ENCODE results near the gene BRD1. TPM values are rescaled to one million over a fixed set of nuclear protein-coding genes. Genes with fewer than 3 reads are reported as not detected.

BRD1 gene
- total RNA-seq, 1 donor from 2014 or later, result 40.3 TPM

DNA sequence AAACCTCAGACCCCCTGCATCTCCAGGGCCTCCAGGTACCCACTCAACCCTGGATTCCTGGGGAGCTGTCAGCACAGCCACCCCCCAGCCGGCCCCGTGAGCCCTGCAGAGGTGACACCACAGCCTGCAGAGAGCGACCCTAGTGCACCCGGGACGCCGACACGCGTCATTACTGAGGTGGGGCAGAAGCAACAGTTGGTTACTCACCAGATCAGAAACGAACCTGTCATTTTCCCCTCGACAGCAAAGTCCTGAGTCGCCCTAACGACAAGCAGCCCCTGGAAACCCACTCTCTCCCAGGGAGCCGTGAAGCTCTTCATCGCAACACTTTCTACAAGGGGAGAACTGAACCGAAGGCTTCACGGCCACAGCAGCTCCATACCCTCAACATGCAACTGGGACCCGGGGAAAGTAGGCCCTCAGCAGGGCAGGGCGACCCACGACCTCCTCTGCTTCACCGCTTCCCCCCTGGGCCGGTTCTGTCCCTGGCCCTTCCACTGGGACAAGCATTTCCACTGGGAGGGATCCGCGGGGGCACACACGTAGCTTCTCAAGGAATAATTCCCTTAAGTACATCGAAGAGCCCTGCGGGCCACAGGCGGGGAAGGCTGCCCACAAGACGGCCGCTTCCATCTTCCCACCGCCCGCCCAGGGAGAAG, 1.6 kb downstream of the BRD1 start:
- TF ChIP-seq, protein P1, sequence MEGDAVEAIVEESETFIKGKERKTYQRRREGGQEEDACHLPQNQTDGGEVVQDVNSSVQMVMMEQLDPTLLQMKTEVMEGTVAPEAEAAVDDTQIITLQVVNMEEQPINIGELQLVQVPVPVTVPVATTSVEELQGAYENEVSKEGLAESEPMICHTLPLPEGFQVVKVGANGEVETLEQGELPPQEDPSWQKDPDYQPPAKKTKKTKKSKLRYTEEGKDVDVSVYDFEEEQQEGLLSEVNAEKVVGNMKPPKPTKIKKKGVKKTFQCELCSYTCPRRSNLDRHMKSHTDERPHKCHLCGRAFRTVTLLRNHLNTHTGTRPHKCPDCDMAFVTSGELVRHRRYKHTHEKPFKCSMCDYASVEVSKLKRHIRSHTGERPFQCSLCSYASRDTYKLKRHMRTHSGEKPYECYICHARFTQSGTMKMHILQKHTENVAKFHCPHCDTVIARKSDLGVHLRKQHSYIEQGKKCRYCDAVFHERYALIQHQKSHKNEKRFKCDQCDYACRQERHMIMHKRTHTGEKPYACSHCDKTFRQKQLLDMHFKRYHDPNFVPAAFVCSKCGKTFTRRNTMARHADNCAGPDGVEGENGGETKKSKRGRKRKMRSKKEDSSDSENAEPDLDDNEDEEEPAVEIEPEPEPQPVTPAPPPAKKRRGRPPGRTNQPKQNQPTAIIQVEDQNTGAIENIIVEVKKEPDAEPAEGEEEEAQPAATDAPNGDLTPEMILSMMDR (IDR thresholded peaks at IDR 0.05; ENCODE audit: unreplicated experiment), result no peak
- Mint-ChIP-seq H3K9me3 (ENCODE audit: unreplicated experiment) (no peaks in the 10 kb centered on the region), H3K27ac (ENCODE audit: unreplicated experiment) (no peak overlapping the region), H3K4me3 (ENCODE audit: unreplicated experiment) (peak overlapping the region; percentile 91), H3K4me1 (ENCODE audit: unreplicated experiment) (peaks cover 29% of the 10 kb centered on the region), H3K27me3 (ENCODE audit: unreplicated experiment) (peaks cover 4% of the 10 kb centered on the region), H3K36me3 (ENCODE audit: low read depth, unreplicated experiment) (peaks cover 18% of the 10 kb centered on the region)
- DNase-seq (ENCODE audit: low spot score), result no peak

DNA sequence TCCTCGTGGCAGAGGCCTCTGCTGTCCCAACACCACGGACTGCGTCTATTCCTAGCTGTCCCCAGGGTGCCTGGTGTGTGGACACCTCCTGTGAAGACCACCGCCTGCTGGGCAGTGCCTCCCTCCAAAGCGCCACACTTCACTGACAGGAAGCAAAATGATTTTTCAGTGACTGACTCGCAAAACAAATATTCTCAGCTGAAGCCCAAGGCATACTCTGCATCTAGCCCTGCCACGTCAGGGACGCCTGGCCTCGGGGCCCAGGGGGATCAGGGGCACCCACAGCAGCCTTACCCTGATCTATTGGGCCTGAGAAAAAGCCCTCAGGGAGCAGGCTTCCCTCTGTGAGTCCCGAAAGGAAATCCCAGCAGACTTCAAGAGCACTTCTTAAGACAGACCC, 2.2 kb downstream of the BRD1 start:
- TF ChIP-seq, protein P1 (IDR thresholded peaks at IDR 0.05; ENCODE audit: unreplicated experiment), result no peak
- no peak for DNase-seq (ENCODE audit: low spot score)

DNA sequence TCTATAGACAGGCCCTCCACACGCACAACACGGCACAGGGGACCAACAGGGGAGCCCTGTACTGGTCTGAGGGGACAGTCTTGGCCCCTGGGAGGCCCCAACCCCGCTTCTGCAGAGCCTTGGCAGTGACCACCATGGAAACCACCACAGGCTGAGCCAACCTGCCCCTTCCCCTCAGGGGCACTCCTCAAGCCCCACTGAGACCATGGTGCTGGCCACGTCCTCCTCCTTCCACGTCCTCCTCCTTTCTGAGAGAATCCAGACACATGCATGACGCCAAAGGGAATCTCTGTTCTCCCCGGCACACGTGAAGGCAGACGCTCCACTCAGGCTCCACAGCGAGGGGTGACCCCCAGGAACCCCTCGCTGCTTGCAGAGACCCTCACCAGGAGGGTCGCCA, 2.7 kb downstream of the BRD1 start:
- TF ChIP-seq, protein P1 (IDR thresholded peaks at IDR 0.05; ENCODE audit: unreplicated experiment), result no peak
- no peaks in the 10 kb centered on the region for H3K9me3 Mint-ChIP-seq (ENCODE audit: unreplicated experiment)
- peaks cover 26% of the 10 kb centered on the region for H3K36me3 Mint-ChIP-seq (ENCODE audit: low read depth, unreplicated experiment)
- peaks cover 3% of the 10 kb centered on the region for H3K27me3 Mint-ChIP-seq (ENCODE audit: unreplicated experiment)
- DNase-seq (ENCODE audit: low spot score), result no peak
- peak overlapping the region; percentile 62 for H3K4me3 Mint-ChIP-seq (ENCODE audit: unreplicated experiment)
- H3K27ac Mint-ChIP-seq (ENCODE audit: unreplicated experiment), result no peak overlapping the region
- peaks cover 29% of the 10 kb centered on the region for H3K4me1 Mint-ChIP-seq (ENCODE audit: unreplicated experiment)

More for the DNA sequence above, 2.2 kb downstream of the BRD1 start:
- Mint-ChIP-seq H3K4me3 (ENCODE audit: unreplicated experiment) (peak overlapping the region; percentile 91), H3K27me3 (ENCODE audit: unreplicated experiment) (peaks cover 3% of the 10 kb centered on the region), H3K4me1 (ENCODE audit: unreplicated experiment) (peaks cover 29% of the 10 kb centered on the region), H3K36me3 (ENCODE audit: low read depth, unreplicated experiment) (peaks cover 24% of the 10 kb centered on the region), H3K27ac (ENCODE audit: unreplicated experiment) (peak overlapping the region; percentile 42), H3K9me3 (ENCODE audit: unreplicated experiment) (no peaks in the 10 kb centered on the region)

DNA sequence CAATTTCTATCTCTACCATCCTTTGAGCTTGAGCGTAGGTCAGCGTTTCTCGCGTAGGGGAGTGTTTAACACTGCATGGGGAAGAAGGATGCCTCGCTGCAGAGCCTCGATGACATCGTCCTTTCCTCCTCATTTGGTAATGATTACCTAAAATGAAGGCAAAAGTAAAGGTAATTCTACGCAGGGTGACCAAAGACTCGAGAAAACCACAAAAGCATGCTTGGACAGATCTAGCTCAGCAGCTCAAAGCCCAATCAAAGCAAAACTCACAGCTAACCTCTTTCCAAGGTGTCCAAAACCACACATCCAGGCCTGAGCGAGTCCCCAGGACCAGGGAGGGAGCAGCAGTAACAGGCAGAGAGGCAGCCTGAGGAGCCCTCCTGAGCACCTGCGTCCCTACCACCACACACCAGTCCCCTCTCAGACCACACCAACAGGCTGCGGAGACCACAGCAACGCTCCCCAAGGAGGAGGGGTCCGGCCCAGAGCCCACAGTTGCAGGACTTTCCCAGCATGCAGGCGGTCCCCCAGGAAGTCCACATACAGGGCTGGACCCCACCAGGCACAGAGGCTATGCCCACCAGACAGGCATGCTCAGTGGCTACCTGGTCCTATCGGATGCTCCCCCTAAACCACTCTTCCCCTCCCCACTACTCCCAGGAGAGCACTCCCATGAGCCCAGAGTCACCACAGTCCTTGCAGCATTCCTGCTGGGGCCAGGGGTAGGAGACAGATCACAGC, 3.3 kb downstream of the BRD1 start:
- Mint-ChIP-seq H3K36me3 (ENCODE audit: low read depth, unreplicated experiment) (peaks cover 26% of the 10 kb centered on the region), H3K4me1 (ENCODE audit: unreplicated experiment) (peaks cover 29% of the 10 kb centered on the region), H3K27me3 (ENCODE audit: unreplicated experiment) (peaks cover 3% of the 10 kb centered on the region), H3K4me3 (ENCODE audit: unreplicated experiment) (peak overlapping the region; percentile 62), H3K9me3 (ENCODE audit: unreplicated experiment) (no peaks in the 10 kb centered on the region), H3K27ac (ENCODE audit: unreplicated experiment) (no peak overlapping the region)
- no peak for DNase-seq (ENCODE audit: low spot score)
- TF ChIP-seq, protein P1 (IDR thresholded peaks at IDR 0.05; ENCODE audit: unreplicated experiment), result no peak

Data from endothelial cell (in vitro differentiated cells).